Keratinocyte (primary cell): ENCODE data around the gene SPATS2L. TPM values are rescaled to one million over a fixed set of nuclear protein-coding genes. Genes with fewer than 3 reads are reported as not detected.

Experiments
- DNase-seq: peaks from one replicate; pipeline ENCODE4 v3.0.0-alpha.2; 2011; ENCODE audit warnings: low read depth, missing footprints, low spot score
- FAIRE-seq: peaks from 2 replicates; lab custom pipeline; 2011; peaks lifted over from hg19 to GRCh38; lab: Jason Lieb, UNC
- H2AFZ ChIP-seq: 2 replicates; pipeline ENCODE4 v1.6.0; 2012; ENCODE audit warnings: low read length, control low read depth, inconsistent platforms; ENCODE audit not compliant: control insufficient read depth
- H3K27ac ChIP-seq: 2 replicates; pipeline ENCODE4 v1.5.1; 2011; ENCODE audit warnings: low read length; ENCODE audit not compliant: control insufficient read depth, insufficient read depth
- H3K27me3 ChIP-seq: 3 replicates; pipeline ENCODE4 v1.6.0; 2011; ENCODE audit warnings: low read length; ENCODE audit not compliant: control insufficient read depth, insufficient read depth; ENCODE audit errors: extremely low read depth
- H3K36me3 ChIP-seq, 2 experiments: 2 replicates in 1 of 2; 3 replicates in 1 of 2; pipeline ENCODE4 v1.5.1; 2011; ENCODE audit warnings: low read length in 2 of 2, mild to moderate bottlenecking in 1 of 2; ENCODE audit not compliant: control insufficient read depth in 2 of 2, insufficient read depth in 2 of 2; ENCODE audit errors: extremely low read depth in 1 of 2
- H3K4me1 ChIP-seq: 3 replicates; pipeline ENCODE4 v1.5.1; 2011; ENCODE audit warnings: low read length; ENCODE audit not compliant: control insufficient read depth, insufficient read depth; ENCODE audit errors: extremely low read depth
- H3K4me2 ChIP-seq: 3 replicates; pipeline ENCODE4 v1.6.0; 2011; ENCODE audit warnings: low read depth, low read length; ENCODE audit not compliant: control insufficient read depth, insufficient read depth; ENCODE audit errors: extremely low read depth
- H3K4me3 ChIP-seq, 3 experiments: fragments of 200-600 bp in 1 of 3; sonication (generic) in 1 of 3; 2 replicates in 2 of 3; 3 replicates in 1 of 3; pipeline ENCODE4 v1.5.1; 2011 to 2016; ENCODE audit warnings: low read length in 3 of 3, mild to moderate bottlenecking in 3 of 3, control low read depth in 2 of 3, inconsistent platforms in 1 of 3, low read depth in 1 of 3, mixed read lengths in 1 of 3, mixed run types in 1 of 3, moderate library complexity in 1 of 3; ENCODE audit not compliant: control insufficient read depth in 2 of 3, insufficient read depth in 2 of 3; ENCODE audit errors: extremely low read depth in 1 of 3
- H3K79me2 ChIP-seq: 2 replicates; pipeline ENCODE4 v1.6.0; 2012; ENCODE audit warnings: low read length; ENCODE audit not compliant: control insufficient read depth, insufficient read depth
- H3K9ac ChIP-seq: 3 replicates; pipeline ENCODE4 v1.6.0; 2011; ENCODE audit warnings: low read length; ENCODE audit not compliant: control insufficient read depth, insufficient read depth; ENCODE audit errors: extremely low read depth
- H3K9me1 ChIP-seq: 3 replicates; pipeline ENCODE4 v1.6.0; 2011; ENCODE audit warnings: low read length; ENCODE audit not compliant: control insufficient read depth, insufficient read depth; ENCODE audit errors: extremely low read depth
- H3K9me3 ChIP-seq: 2 replicates; pipeline ENCODE4 v1.5.1; 2012; ENCODE audit warnings: low read depth, low read length; ENCODE audit not compliant: control insufficient read depth
- H4K20me1 ChIP-seq: 3 replicates; pipeline ENCODE4 v1.6.0; 2011; ENCODE audit warnings: low read length; ENCODE audit not compliant: control insufficient read depth, insufficient read depth; ENCODE audit errors: extremely low read depth
- CTCF ChIP-seq, 3 experiments: IDR thresholded peaks in 1 of 3; conservative IDR thresholded peaks in 1 of 3; optimal IDR thresholded peaks in 1 of 3; 2 replicates in 2 of 3; 3 replicates in 1 of 3; pipeline versions ENCODE3 to v1.5.1; 2011; ENCODE audit warnings: low read length in 3 of 3, mild to moderate bottlenecking in 3 of 3, moderate library complexity in 2 of 3, control low read depth in 1 of 3, inconsistent platforms in 1 of 3; ENCODE audit not compliant: insufficient read depth in 2 of 3; ENCODE audit errors: extremely low read depth in 1 of 3
- EZH2 ChIP-seq: IDR thresholded peaks from one replicate; pipeline ENCODE4 v1.6.1; 2012; ENCODE audit warnings: inconsistent platforms, mild to moderate bottlenecking, low read length, moderate library complexity
- dilution Hi-C: fragments of 300-500 bp; cut with MboI; formaldehyde crosslinking; loops from one replicate; pipeline ENCODE4 v1.7.0; 2020; ENCODE audit warnings: low sequenced_read_pairs; ENCODE audit not compliant: extremely low pct_ligation_motif_present
- polyA plus RNA-seq, 5 experiments: library from polyadenylated mRNA; depleted of rRNA in 3 of 5; stranded (reverse) in 3 of 5; stranded (forward) in 1 of 5; unstranded in 1 of 5; fragments of >200 nt; gene quantifications; 1 replicate in 1 of 5; 2 replicates in 3 of 5; 3 replicates in 1 of 5; pipeline versions ENCODE4 v1.2.1 to v1.2.3, GENCODE V29; 2011 to 2012; ENCODE audit warnings: missing spikeins in 2 of 5, low read depth in 1 of 5, low replicate concordance in 1 of 5

The SPATS2L gene
- polyA plus RNA-seq, 1 donor (not counting 4 experiments of a cell fraction or from before 2014, with no cell fraction given) = 95.3 TPM

GRCh38 chr2:200308546-200309295 lies 2.2 kb downstream of the SPATS2L start:
- Histone ChIP-seq H3K4me2 (peak overlapping the region; percentile 82), H3K27ac (peak overlapping the region; percentile 67), H2AFZ (no peak overlapping the region), H3K4me3 (peak overlapping the region; percentile 70 to 74 (median 73)), H4K20me1 (no peaks in the 10 kb centered on the region), H3K27me3 (no peaks in the 10 kb centered on the region), H3K9me3 (no peaks in the 10 kb centered on the region), H3K4me1 (peaks cover 27% of the 10 kb centered on the region), H3K9me1 (peaks cover 2% of the 10 kb centered on the region), H3K9ac (peak overlapping the region; percentile 78), H3K79me2 (peaks cover 69% of the 10 kb centered on the region), H3K36me3 (no peaks in the 10 kb centered on the region)
- TF ChIP-seq CTCF (optimal IDR thresholded peaks at IDR 0.05 in 1 of 3, IDR thresholded peaks at IDR 0.05 in 1 of 3, conservative IDR thresholded peaks at IDR 0.05 in 1 of 3; ENCODE audit: extremely low read depth in 1 of 3, insufficient read depth in 2 of 3, low read length in 3 of 3) (no peak), EZH2 (no peak)
- DNase-seq = no peak
- no peak for FAIRE-seq
- dilution Hi-C loops = no loop called here

GRCh38 chr2:200309296-200310049 lies 3.0 kb downstream of the SPATS2L start:
- no peak overlapping the region for H3K27ac ChIP-seq
- H3K27me3 ChIP-seq = no peaks in the 10 kb centered on the region
- dilution Hi-C loops = no loop called here
- no peaks in the 10 kb centered on the region for H3K9me3 ChIP-seq
- H3K4me2 ChIP-seq = peak overlapping the region; percentile 82
- DNase-seq = no peak
- peaks cover 76% of the 10 kb centered on the region for H3K79me2 ChIP-seq
- no peaks in the 10 kb centered on the region for H4K20me1 ChIP-seq
- H3K4me3 ChIP-seq = no peak overlapping the region
- FAIRE-seq = no peak
- no peaks in the 10 kb centered on the region for H3K36me3 ChIP-seq
- H3K9ac ChIP-seq = no peak overlapping the region
- H3K9me1 ChIP-seq = peaks cover 2% of the 10 kb centered on the region
- H3K4me1 ChIP-seq = peaks cover 29% of the 10 kb centered on the region
- TF ChIP-seq EZH2 (no peak), CTCF (optimal IDR thresholded peaks at IDR 0.05 in 1 of 3, IDR thresholded peaks at IDR 0.05 in 1 of 3, conservative IDR thresholded peaks at IDR 0.05 in 1 of 3; ENCODE audit: extremely low read depth in 1 of 3, insufficient read depth in 2 of 3, low read length in 3 of 3) (no peak)
- no peak overlapping the region for H2AFZ ChIP-seq
